ENCODE results near the gene COL25A1. TPM values are rescaled to one million over a fixed set of nuclear protein-coding genes. Genes with fewer than 3 reads are reported as not detected.

COL25A1 gene
- total and polyA plus RNA-seq, 4 experiments from 2014 or later = 0.06 to 0.55 (median 0.44) TPM; not detected in 1

- no peak overlapping the region for H3K27ac Mint-ChIP-seq
- H3K4me1 Mint-ChIP-seq = peaks cover 0 to 6% (median 2%) of the 10 kb centered on the region in 4 donors
- H3K27me3 Mint-ChIP-seq = peaks cover 0 to 6% of the 10 kb centered on the region in 2 donors
- intact Hi-C loops (cut with micrococcal nuclease) = no loop called here
- POLR2A ChIA-PET (ENCODE audit: partially characterized antibody) = no interaction called here
- H3K4me1 ChIP-seq (ENCODE audit: insufficient read depth, low read length) = no peaks in the 10 kb centered on the region
- H3K4me3 ChIP-seq (ENCODE audit: low read length in 2 of 2) = no peak overlapping the region
- H3K36me3 ChIP-seq (ENCODE audit: insufficient read depth, low read length) = no peaks in the 10 kb centered on the region
- no peak for DNase-seq
- CTCF ChIA-PET (ENCODE audit: partially characterized antibody) = no interaction called here
- no peaks in the 10 kb centered on the region for H3K36me3 Mint-ChIP-seq
- H3K27ac ChIP-seq (ENCODE audit: low read depth, low read length) = no peak overlapping the region
- no peaks in the 10 kb centered on the region for H3K27me3 ChIP-seq (ENCODE audit: insufficient read depth, low read length)
- H3K4me3 Mint-ChIP-seq = no peak overlapping the region
- no peaks in the 10 kb centered on the region for H3K9me3 ChIP-seq (ENCODE audit: control insufficient read depth in 1 of 2, low read length in 2 of 2)
- H3K9me3 Mint-ChIP-seq = no peaks in the 10 kb centered on the region
These were observed 251.4 kb downstream of the COL25A1 start for GRCh38 chr4:109051054-109051453.

- intact Hi-C loops (cut with micrococcal nuclease) = no loop called here
- Histone ChIP-seq H3K27ac (ENCODE audit: low read depth, low read length) (no peak overlapping the region), H3K4me3 (ENCODE audit: low read length in 2 of 2) (no peak overlapping the region), H3K36me3 (ENCODE audit: insufficient read depth, low read length) (no peaks in the 10 kb centered on the region), H3K4me1 (ENCODE audit: insufficient read depth, low read length) (no peaks in the 10 kb centered on the region), H3K27me3 (ENCODE audit: insufficient read depth, low read length) (no peaks in the 10 kb centered on the region), H3K9me3 (ENCODE audit: control insufficient read depth in 1 of 2, low read length in 2 of 2) (no peaks in the 10 kb centered on the region)
- Mint-ChIP-seq H3K27me3 (peaks cover 0 to 3% of the 10 kb centered on the region in 2 donors), H3K36me3 (no peaks in the 10 kb centered on the region), H3K27ac (no peak overlapping the region), H3K4me1 (peaks cover 0 to 6% (median 2%) of the 10 kb centered on the region in 4 donors), H3K9me3 (no peaks in the 10 kb centered on the region), H3K4me3 (no peak overlapping the region)
- CTCF ChIA-PET (ENCODE audit: partially characterized antibody) = no interaction called here
- no peak for DNase-seq
- POLR2A ChIA-PET (ENCODE audit: partially characterized antibody) = no interaction called here
These were observed 252.5 kb downstream of the COL25A1 start for GRCh38 chr4:109049926-109050325.

DNA sequence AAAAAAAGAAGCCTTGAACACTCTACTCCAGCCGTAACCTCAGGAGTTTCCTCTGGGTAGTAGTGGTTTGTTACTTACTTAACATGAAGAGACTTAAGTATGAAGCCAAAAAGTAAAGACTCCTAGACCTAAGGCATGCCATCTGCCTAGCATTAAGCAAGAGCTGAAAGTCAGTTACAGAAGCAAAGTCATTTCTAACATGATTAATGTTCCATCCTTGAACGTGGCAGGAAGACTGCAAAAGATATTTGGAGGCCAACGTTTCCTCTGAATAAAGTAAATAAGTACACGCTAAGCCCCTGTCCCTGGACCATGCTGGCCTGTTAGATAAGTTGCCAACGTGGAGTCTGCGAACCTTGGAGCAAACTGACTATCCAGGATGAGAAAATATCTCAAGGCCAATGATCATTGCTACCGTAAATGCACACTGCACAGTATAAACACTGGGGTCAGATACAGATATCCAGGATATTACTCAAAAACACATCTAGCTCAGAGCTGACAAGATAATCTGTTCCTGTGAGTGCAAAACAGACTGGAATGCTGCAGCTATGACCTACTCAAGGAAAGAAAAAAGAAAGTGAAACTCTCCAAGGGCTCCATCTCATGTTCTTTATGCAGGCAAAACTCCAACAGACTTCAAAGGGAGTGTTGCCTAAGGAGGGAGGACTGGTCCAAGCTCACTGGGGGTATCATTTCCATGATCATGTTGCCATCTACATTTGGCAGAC is 255.8 kb downstream of the COL25A1 start:
- Histone ChIP-seq H3K36me3 (ENCODE audit: insufficient read depth, low read length) (no peaks in the 10 kb centered on the region), H3K27me3 (ENCODE audit: insufficient read depth, low read length) (no peaks in the 10 kb centered on the region), H3K4me1 (ENCODE audit: insufficient read depth, low read length) (no peaks in the 10 kb centered on the region), H3K4me3 (ENCODE audit: low read length in 2 of 2) (no peak overlapping the region), H3K9me3 (ENCODE audit: control insufficient read depth in 1 of 2, low read length in 2 of 2) (no peaks in the 10 kb centered on the region), H3K27ac (ENCODE audit: low read depth, low read length) (no peak overlapping the region)
- Mint-ChIP-seq H3K27ac (no peak overlapping the region), H3K36me3 (no peaks in the 10 kb centered on the region), H3K4me1 (peaks cover 0 to 6% (median 2%) of the 10 kb centered on the region in 4 donors), H3K4me3 (peak overlapping the region in 1 of 8 donors; percentile 14), H3K27me3 (peaks cover 0 to 5% of the 10 kb centered on the region in 2 donors), H3K9me3 (peaks cover 0 to 2% (median 0%) of the 10 kb centered on the region in 8 donors)
- CTCF ChIA-PET (ENCODE audit: partially characterized antibody) = no interaction called here
- intact Hi-C loops (cut with micrococcal nuclease) = no loop called here
- POLR2A ChIA-PET (ENCODE audit: partially characterized antibody) = no interaction called here
- no peak for DNase-seq

- ChIA-PET CTCF (ENCODE audit: partially characterized antibody) (no interaction called here), POLR2A (ENCODE audit: partially characterized antibody) (no interaction called here)
- Histone ChIP-seq H3K27me3 (ENCODE audit: insufficient read depth, low read length) (no peaks in the 10 kb centered on the region), H3K4me1 (ENCODE audit: insufficient read depth, low read length) (no peaks in the 10 kb centered on the region), H3K9me3 (ENCODE audit: control insufficient read depth in 1 of 2, low read length in 2 of 2) (no peaks in the 10 kb centered on the region), H3K27ac (ENCODE audit: low read depth, low read length) (no peak overlapping the region), H3K4me3 (ENCODE audit: low read length in 2 of 2) (no peak overlapping the region), H3K36me3 (ENCODE audit: insufficient read depth, low read length) (no peaks in the 10 kb centered on the region)
- Mint-ChIP-seq H3K4me3 (no peak overlapping the region), H3K9me3 (peaks cover 0 to 2% (median 0%) of the 10 kb centered on the region in 8 donors), H3K27me3 (peaks cover 0 to 5% of the 10 kb centered on the region in 2 donors), H3K36me3 (no peaks in the 10 kb centered on the region), H3K27ac (no peak overlapping the region), H3K4me1 (peaks cover 0 to 6% (median 2%) of the 10 kb centered on the region in 4 donors)
- intact Hi-C loops (cut with micrococcal nuclease) = no loop called here
- no peak for DNase-seq
These were observed 258.0 kb downstream of the COL25A1 start for GRCh38 chr4:109044431-109044830.

DNA sequence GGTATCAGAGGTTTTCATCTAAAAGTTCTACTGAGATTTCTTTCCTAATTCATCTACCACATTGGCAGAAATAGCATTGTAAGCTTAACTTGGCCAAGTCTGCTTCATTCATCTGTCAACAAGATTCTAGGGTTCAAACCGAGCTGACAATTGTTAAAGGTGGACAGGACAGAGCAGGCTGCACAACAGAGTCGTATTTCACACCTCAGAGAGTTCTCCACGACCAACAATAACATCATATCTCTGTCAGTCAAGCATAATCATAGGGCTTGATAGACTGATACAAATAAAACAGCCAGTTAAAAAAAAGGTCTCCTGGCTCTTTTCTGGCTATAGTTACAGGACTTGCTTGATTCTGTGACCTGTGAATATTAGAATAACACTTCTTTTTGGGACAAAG is 259.2 kb downstream of the COL25A1 start:
- H3K27me3 Mint-ChIP-seq = peaks cover 4 to 10% of the 10 kb centered on the region in 2 donors
- Histone ChIP-seq H3K9me3 (ENCODE audit: control insufficient read depth in 1 of 2, low read length in 2 of 2) (no peaks in the 10 kb centered on the region), H3K27me3 (ENCODE audit: insufficient read depth, low read length) (no peaks in the 10 kb centered on the region), H3K36me3 (ENCODE audit: insufficient read depth, low read length) (no peaks in the 10 kb centered on the region), H3K27ac (ENCODE audit: low read depth, low read length) (no peak overlapping the region), H3K4me3 (ENCODE audit: low read length in 2 of 2) (no peak overlapping the region), H3K4me1 (ENCODE audit: insufficient read depth, low read length) (no peaks in the 10 kb centered on the region)
- POLR2A ChIA-PET (ENCODE audit: partially characterized antibody) = no interaction called here
- no peak for DNase-seq
- H3K36me3 Mint-ChIP-seq = no peaks in the 10 kb centered on the region
- peaks cover 0 to 2% (median 0%) of the 10 kb centered on the region in 8 donors for H3K9me3 Mint-ChIP-seq
- no peak overlapping the region for H3K27ac Mint-ChIP-seq
- CTCF ChIA-PET (ENCODE audit: partially characterized antibody) = no interaction called here
- H3K4me3 Mint-ChIP-seq = no peak overlapping the region
- intact Hi-C loops (cut with micrococcal nuclease) = no loop called here
- peaks cover 0 to 6% (median 2%) of the 10 kb centered on the region in 4 donors for H3K4me1 Mint-ChIP-seq

- H3K27me3 Mint-ChIP-seq = peaks cover 4 to 9% of the 10 kb centered on the region in 2 donors
- no peak overlapping the region for H3K4me3 Mint-ChIP-seq
- peaks cover 0 to 2% (median 0%) of the 10 kb centered on the region in 8 donors for H3K9me3 Mint-ChIP-seq
- Histone ChIP-seq H3K4me1 (ENCODE audit: insufficient read depth, low read length) (no peaks in the 10 kb centered on the region), H3K9me3 (ENCODE audit: control insufficient read depth in 1 of 2, low read length in 2 of 2) (no peaks in the 10 kb centered on the region), H3K4me3 (ENCODE audit: low read length in 2 of 2) (no peak overlapping the region), H3K27ac (ENCODE audit: low read depth, low read length) (no peak overlapping the region), H3K27me3 (ENCODE audit: insufficient read depth, low read length) (no peaks in the 10 kb centered on the region), H3K36me3 (ENCODE audit: insufficient read depth, low read length) (no peaks in the 10 kb centered on the region)
- intact Hi-C loops (cut with micrococcal nuclease) = no loop called here
- DNase-seq = no peak
- POLR2A ChIA-PET (ENCODE audit: partially characterized antibody) = no interaction called here
- H3K36me3 Mint-ChIP-seq = no peaks in the 10 kb centered on the region
- CTCF ChIA-PET (ENCODE audit: partially characterized antibody) = no interaction called here
- H3K27ac Mint-ChIP-seq = no peak overlapping the region
- peaks cover 0 to 5% (median 2%) of the 10 kb centered on the region in 4 donors for H3K4me1 Mint-ChIP-seq
These were observed 260.7 kb downstream of the COL25A1 start for GRCh38 chr4:109041463-109042360.

- intact Hi-C loops (cut with micrococcal nuclease) = no loop called here
- no peaks in the 10 kb centered on the region for H3K4me1 Mint-ChIP-seq
- CTCF ChIA-PET (ENCODE audit: partially characterized antibody) = no interaction called here
- H3K27ac ChIP-seq (ENCODE audit: low read depth, low read length) = no peak overlapping the region
- POLR2A ChIA-PET (ENCODE audit: partially characterized antibody) = no interaction called here
- H3K27ac Mint-ChIP-seq = no peak overlapping the region
- no peaks in the 10 kb centered on the region for H3K36me3 ChIP-seq (ENCODE audit: insufficient read depth, low read length)
- DNase-seq = no peak
- H3K4me1 ChIP-seq (ENCODE audit: insufficient read depth, low read length) = no peaks in the 10 kb centered on the region
- H3K36me3 Mint-ChIP-seq = no peaks in the 10 kb centered on the region
- H3K9me3 Mint-ChIP-seq = peaks cover 0 to 2% (median 0%) of the 10 kb centered on the region in 8 donors
- no peak overlapping the region for H3K4me3 ChIP-seq (ENCODE audit: low read length in 2 of 2)
- H3K4me3 Mint-ChIP-seq = no peak overlapping the region
- peaks cover 6 to 9% of the 10 kb centered on the region in 2 donors for H3K27me3 Mint-ChIP-seq
- no peaks in the 10 kb centered on the region for H3K9me3 ChIP-seq (ENCODE audit: control insufficient read depth in 1 of 2, low read length in 2 of 2)
- no peaks in the 10 kb centered on the region for H3K27me3 ChIP-seq (ENCODE audit: insufficient read depth, low read length)
These were observed 262.0 kb downstream of the COL25A1 start for GRCh38 chr4:109040441-109040840.

Data from CD4-positive, alpha-beta memory T cell (primary cell).